HUES64 (cell line): Measurements from ENCODE around the gene KLK10.

Experiments
- H3K27ac ChIP-seq: 2 replicates; pipeline ENCODE4 v1.7.0; 2013; ENCODE audit warnings: low read depth, low read length, inconsistent platforms
- H3K27me3 ChIP-seq: 2 replicates; pipeline ENCODE4 v1.6.1; 2013; ENCODE audit warnings: mild to moderate bottlenecking, low read length; ENCODE audit not compliant: insufficient read depth
- H3K36me3 ChIP-seq: 2 replicates; pipeline ENCODE4 v1.6.1; 2013; ENCODE audit warnings: mild to moderate bottlenecking, low read length; ENCODE audit not compliant: insufficient read depth
- H3K4me1 ChIP-seq: 2 replicates; pipeline ENCODE4 v1.6.1; 2013; ENCODE audit warnings: mild to moderate bottlenecking, low read length, moderate library complexity; ENCODE audit not compliant: insufficient read depth
- H3K4me3 ChIP-seq: 2 replicates; pipeline ENCODE4 v1.5.1; 2013; ENCODE audit warnings: mild to moderate bottlenecking, low read length, moderate library complexity
- H3K9ac ChIP-seq: 2 replicates; pipeline ENCODE4 v1.6.1; 2013; ENCODE audit warnings: mild to moderate bottlenecking, low read depth, low read length
- H3K9me3 ChIP-seq: 2 replicates; pipeline ENCODE4 v1.6.1; 2013; ENCODE audit warnings: low read depth, low read length; ENCODE audit not compliant: insufficient read depth
- WGBS: fragments of 150-250, 120-280 bp; methylation state at CpG from one replicate; pipeline ENCODE4 v1.1.7; 2013; ENCODE audit warnings: missing lambda C conversion rate; 5-methylcytosine and 5-hydroxymethylcytosine counted together

The KLK10 gene

DNA sequence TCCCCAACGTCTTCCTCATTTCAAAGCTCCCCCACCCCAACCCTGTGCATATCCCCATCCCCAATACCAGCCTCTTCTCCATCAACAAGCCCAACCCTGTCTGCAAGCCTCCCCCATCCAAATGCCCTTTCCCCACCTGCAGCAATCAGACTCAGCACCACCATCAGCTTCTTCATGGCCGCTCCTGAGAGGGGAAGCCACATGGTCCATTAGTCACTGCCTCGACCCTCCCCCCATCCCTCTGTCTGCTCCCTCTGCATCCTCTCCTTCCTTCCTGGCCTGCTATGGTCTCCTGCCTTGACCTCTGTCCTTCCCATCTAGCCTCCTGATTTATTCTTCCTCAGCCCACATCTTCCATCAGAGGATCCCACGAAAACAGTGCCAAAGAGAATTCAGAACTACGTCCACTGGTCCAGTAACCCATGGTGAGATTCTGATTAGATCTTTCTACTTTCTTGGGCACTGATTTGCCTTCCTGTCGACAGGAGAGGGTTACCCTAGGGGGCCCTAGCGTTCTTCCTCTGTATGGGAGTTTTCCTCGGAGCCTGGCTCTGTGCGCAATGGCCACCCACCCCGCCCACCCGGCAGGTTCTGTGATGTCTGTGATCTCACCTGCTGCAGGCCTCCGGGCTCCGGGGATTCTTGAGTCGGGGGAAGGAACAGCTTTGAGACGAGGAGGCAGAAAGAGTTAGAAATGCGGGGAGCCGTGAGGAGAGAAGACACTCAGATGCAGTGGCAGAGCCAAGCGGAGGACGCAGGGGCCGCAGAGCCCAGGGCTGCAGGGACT lies 51.4 kb downstream of the KLK10 start:
- no peaks in the 10 kb centered on the region for H3K9me3 ChIP-seq
- no peak overlapping the region for H3K27ac ChIP-seq
- WGBS, result 67% methylated on average over 20 of the region's 20 CpGs
- H3K27me3 ChIP-seq, result no peaks in the 10 kb centered on the region
- peaks cover 9% of the 10 kb centered on the region for H3K4me1 ChIP-seq
- no peaks in the 10 kb centered on the region for H3K36me3 ChIP-seq
- no peak overlapping the region for H3K9ac ChIP-seq
- H3K4me3 ChIP-seq, result no peak overlapping the region

DNA sequence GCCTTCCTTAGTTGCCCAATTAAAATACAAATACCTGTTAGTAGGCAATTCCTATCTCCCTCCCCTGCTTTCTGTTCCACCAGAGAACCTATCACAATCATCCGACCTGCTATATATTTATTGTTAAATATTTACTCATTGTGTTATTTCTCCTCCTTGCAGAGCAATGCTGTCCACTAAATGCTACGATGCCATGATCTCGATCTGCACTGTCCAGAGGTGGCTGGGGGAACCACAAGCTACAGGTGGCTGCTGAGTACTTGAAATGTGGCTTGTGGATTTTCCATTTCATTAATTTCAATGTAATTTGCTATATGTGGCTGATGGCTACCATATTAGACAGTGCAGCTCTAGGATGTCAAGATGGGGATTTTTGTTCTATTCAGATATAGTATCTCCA lies 55.2 kb downstream of the KLK10 start:
- Histone ChIP-seq H3K9me3 (no peaks in the 10 kb centered on the region), H3K27ac (no peak overlapping the region), H3K9ac (no peak overlapping the region), H3K27me3 (no peaks in the 10 kb centered on the region), H3K4me3 (no peak overlapping the region), H3K36me3 (no peaks in the 10 kb centered on the region), H3K4me1 (peaks cover 9% of the 10 kb centered on the region)
- WGBS, result 87% methylated on average over 2 of the region's 3 CpGs

DNA sequence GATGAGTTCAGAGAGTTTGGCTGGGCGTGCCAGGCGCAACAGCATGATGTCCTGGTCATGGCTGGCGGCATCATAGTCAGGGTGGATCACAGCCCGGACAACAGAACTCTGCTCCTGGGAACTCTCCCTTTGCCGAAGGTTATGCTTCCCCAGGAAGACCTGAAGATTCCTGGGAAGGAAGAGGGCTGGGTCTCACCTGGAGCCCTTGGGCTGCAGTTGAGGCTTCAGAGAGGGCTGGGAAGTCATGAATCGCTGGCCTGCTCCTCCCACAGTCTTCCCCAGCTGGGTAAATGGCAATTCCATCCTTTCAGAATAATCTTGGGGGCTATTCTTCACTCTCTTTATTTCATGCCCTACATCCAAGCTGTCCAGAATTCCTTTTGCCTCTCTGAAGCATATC lies 56.1 kb downstream of the KLK10 start:
- Histone ChIP-seq H3K4me1 (peaks cover 6% of the 10 kb centered on the region), H3K27ac (no peak overlapping the region), H3K9me3 (no peaks in the 10 kb centered on the region), H3K4me3 (no peak overlapping the region), H3K36me3 (no peaks in the 10 kb centered on the region), H3K27me3 (no peaks in the 10 kb centered on the region; the same call in 1 of the 2 replicates), H3K9ac (no peak overlapping the region)
- WGBS, result 88% methylated on average over 6 of the region's 6 CpGs
